Measurements from ENCODE around the gene LILRA6.
"Not testable (repeated sequence)": the region's sequence is repeated elsewhere in the genome, so short reads cannot be mapped to it uniquely, and the experiment has no call there.

DNA sequence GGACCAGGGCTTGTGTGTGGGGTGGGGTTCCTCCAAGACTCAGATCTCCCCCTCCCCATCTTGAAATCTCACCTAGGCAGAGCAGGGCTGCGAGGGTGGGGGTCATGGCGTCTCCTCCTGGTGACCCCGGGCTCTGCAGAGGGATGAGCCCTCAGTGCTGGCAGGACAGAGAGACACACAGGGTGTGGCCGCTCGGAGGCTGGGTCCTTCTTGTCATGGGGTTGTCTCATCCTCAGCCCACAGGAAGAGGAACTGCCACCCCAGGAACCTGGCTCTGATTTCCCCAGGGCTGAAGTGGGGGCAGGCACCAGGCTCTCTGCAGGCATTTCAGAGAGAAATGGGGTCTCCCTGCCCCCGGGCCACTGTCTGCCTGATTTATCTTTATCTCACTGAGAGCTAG is at the start of gene LILRA6:
- TF ChIP-seq, protein P1, sequence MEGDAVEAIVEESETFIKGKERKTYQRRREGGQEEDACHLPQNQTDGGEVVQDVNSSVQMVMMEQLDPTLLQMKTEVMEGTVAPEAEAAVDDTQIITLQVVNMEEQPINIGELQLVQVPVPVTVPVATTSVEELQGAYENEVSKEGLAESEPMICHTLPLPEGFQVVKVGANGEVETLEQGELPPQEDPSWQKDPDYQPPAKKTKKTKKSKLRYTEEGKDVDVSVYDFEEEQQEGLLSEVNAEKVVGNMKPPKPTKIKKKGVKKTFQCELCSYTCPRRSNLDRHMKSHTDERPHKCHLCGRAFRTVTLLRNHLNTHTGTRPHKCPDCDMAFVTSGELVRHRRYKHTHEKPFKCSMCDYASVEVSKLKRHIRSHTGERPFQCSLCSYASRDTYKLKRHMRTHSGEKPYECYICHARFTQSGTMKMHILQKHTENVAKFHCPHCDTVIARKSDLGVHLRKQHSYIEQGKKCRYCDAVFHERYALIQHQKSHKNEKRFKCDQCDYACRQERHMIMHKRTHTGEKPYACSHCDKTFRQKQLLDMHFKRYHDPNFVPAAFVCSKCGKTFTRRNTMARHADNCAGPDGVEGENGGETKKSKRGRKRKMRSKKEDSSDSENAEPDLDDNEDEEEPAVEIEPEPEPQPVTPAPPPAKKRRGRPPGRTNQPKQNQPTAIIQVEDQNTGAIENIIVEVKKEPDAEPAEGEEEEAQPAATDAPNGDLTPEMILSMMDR (IDR thresholded peaks at IDR 0.05): not testable (repeated sequence)
- not testable (repeated sequence) for TF ChIP-seq POLR2A (IDR thresholded peaks at IDR 0.05)
